Measurements from ENCODE around the gene EXOC7.

GRCh38 chr17:76123749-76124581, 20.4 kb upstream of the EXOC7 start:
- TF ChIP-seq CTCF (IDR thresholded peaks at IDR 0.05) (no peak), POLR2A (IDR thresholded peaks at IDR 0.05) (no peak), POLR2AphosphoS5 (IDR thresholded peaks at IDR 0.05) (no peak), EP300 (IDR thresholded peaks at IDR 0.05; ENCODE audit: low read depth) (no peak)
